Memory B cell (primary cell): ENCODE measurements around the gene SNRPD1.
"Not testable (repeated sequence)": the region's sequence is repeated elsewhere in the genome, so short reads cannot be mapped to it uniquely, and the experiment has no call there.

Source experiments
- ATAC-seq: fragments of 150-1000 bp; cut with Tn5 transposase; 2 replicates; pipeline ENCODE4 v1.10.0; 2021; ENCODE audit warnings: low read depth, mild to moderate bottlenecking, moderate library complexity
- DNase-seq, 2 donors: peaks; one replicate each; pipeline ENCODE4 v3.0.0; 2022; ENCODE audit warnings: low spot score in 2 of 2
- H3K27ac Mint-ChIP-seq: one replicate; pipeline ENCODE4 v1.8.0; 2022; ENCODE audit warnings: mild to moderate bottlenecking, moderate library complexity, mixed read lengths
- H3K27me3 Mint-ChIP-seq: one replicate; pipeline ENCODE4 v1.8.0; 2022; ENCODE audit warnings: mixed read lengths
- H3K36me3 Mint-ChIP-seq: one replicate; pipeline ENCODE4 v1.8.0; 2022; ENCODE audit warnings: mild to moderate bottlenecking, mixed read lengths
- H3K4me1 Mint-ChIP-seq: one replicate; pipeline ENCODE4 v1.8.0; 2022; ENCODE audit warnings: mixed read lengths
- H3K4me3 Mint-ChIP-seq: one replicate; pipeline ENCODE4 v1.8.0; 2022; ENCODE audit warnings: mild to moderate bottlenecking, moderate library complexity, mixed read lengths
- H3K9me3 Mint-ChIP-seq: one replicate; pipeline ENCODE4 v1.8.0; 2022; ENCODE audit warnings: mixed read lengths

SNRPD1 gene

GRCh38 chr18:21612125-21613039, at the start of gene SNRPD1:
Gene SNRPD1, plus strand, starts transcription at chr18:21612314. Its CDS starts 116 bp downstream, at chr18:21612430.
- no peaks in the 10 kb centered on the region for H3K27me3 Mint-ChIP-seq
- peak; percentile 95 for ATAC-seq
- peak within 1 kb of the TSS; percentile 97 for H3K4me3 Mint-ChIP-seq
- H3K27ac Mint-ChIP-seq, result peak within 1 kb of the TSS; percentile 86
- no peaks in the 10 kb centered on the region for H3K9me3 Mint-ChIP-seq
- H3K4me1 Mint-ChIP-seq, result peaks cover 16% of the 10 kb centered on the region
- peak; percentile 89 to 95 for DNase-seq
- H3K36me3 Mint-ChIP-seq, result peaks cover 5% of the 10 kb centered on the region

DNA sequence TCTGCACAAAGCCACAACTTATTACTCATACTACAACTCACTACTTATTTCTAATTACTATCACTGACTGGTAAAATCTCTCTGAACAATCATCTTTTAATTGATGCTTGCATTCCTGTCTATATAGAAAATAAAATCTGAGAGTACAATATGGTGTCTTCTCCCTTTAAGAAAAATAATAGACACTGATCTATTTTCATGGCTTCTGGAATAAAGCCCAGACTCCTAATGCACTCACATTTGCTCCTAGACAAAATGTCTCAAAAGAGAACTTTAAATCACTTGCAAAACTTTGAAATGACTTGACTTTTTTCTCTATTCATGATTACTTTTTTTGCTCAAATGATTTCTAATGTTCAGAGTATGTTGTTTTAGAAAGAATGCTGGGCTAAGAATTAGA, 40.3 kb upstream of the SNRPD1 start:
- H3K9me3 Mint-ChIP-seq, result no peaks in the 10 kb centered on the region
- peaks cover 32% of the 10 kb centered on the region for H3K36me3 Mint-ChIP-seq
- no peak overlapping the region for H3K4me3 Mint-ChIP-seq
- H3K27me3 Mint-ChIP-seq, result no peaks in the 10 kb centered on the region
- H3K4me1 Mint-ChIP-seq, result no peaks in the 10 kb centered on the region
- DNase-seq (no peak), ATAC-seq (no peak)
- no peak overlapping the region for H3K27ac Mint-ChIP-seq

DNA sequence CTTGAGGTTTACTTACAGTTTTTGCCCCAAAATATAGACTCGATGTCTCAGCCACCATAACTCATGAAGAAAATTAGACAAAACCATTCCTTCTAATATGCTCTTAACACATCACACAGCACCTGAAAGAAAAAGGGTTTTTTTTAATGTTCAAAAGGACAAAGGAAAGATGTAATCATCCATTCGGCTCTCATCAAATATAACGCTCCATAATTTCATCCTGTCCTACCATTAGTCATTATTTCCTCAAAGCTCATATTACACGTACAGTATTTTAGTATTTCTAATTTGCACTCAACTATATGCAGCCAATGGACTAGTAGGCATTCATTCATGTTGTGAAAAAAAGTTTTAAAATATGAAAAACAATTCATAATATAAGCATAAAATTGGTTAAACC, 36.5 kb upstream of the SNRPD1 start:
- peaks cover 30% of the 10 kb centered on the region for H3K36me3 Mint-ChIP-seq
- no peak overlapping the region for H3K4me3 Mint-ChIP-seq
- no peaks in the 10 kb centered on the region for H3K27me3 Mint-ChIP-seq
- DNase-seq, result no peak
- H3K27ac Mint-ChIP-seq, result no peak overlapping the region
- no peak for ATAC-seq
- no peaks in the 10 kb centered on the region for H3K4me1 Mint-ChIP-seq
- no peaks in the 10 kb centered on the region for H3K9me3 Mint-ChIP-seq

- H3K27ac Mint-ChIP-seq, result no peak overlapping the region
- H3K4me3 Mint-ChIP-seq, result no peak overlapping the region
- no peaks in the 10 kb centered on the region for H3K9me3 Mint-ChIP-seq
- ATAC-seq (no peak), DNase-seq (no peak)
- H3K27me3 Mint-ChIP-seq, result no peaks in the 10 kb centered on the region
- peaks cover 11% of the 10 kb centered on the region for H3K36me3 Mint-ChIP-seq
- H3K4me1 Mint-ChIP-seq, result peaks cover 8% of the 10 kb centered on the region
Measured at GRCh38 chr18:21584391-21584790, 27.7 kb upstream of the SNRPD1 start.

DNA sequence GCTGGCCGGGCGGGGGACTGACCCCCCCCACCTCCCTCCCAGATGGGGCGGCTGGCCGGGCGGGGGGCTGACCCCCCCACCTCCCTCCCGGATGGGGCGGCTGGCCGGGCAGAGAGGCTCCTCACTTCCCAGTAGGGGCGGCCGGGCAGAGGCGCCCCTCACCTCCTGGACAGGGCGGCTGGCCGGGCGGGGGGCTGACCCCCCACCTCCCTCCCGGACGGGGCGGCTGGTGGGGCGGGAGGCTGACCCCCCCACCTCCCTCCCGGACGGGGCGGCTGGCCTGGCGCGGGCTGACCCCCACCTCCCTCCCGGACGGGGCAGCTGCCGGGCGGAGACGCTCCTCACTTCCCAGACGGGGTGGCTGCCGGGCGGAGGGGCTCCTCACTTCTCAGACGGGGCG, 19.8 kb upstream of the SNRPD1 start:
- peaks cover 20% of the 10 kb centered on the region for H3K4me1 Mint-ChIP-seq
- ATAC-seq, H3K4me3 Mint-ChIP-seq, H3K27ac Mint-ChIP-seq, H3K36me3 Mint-ChIP-seq, H3K27me3 Mint-ChIP-seq, DNase-seq, H3K9me3 Mint-ChIP-seq: not testable (repeated sequence)

DNA sequence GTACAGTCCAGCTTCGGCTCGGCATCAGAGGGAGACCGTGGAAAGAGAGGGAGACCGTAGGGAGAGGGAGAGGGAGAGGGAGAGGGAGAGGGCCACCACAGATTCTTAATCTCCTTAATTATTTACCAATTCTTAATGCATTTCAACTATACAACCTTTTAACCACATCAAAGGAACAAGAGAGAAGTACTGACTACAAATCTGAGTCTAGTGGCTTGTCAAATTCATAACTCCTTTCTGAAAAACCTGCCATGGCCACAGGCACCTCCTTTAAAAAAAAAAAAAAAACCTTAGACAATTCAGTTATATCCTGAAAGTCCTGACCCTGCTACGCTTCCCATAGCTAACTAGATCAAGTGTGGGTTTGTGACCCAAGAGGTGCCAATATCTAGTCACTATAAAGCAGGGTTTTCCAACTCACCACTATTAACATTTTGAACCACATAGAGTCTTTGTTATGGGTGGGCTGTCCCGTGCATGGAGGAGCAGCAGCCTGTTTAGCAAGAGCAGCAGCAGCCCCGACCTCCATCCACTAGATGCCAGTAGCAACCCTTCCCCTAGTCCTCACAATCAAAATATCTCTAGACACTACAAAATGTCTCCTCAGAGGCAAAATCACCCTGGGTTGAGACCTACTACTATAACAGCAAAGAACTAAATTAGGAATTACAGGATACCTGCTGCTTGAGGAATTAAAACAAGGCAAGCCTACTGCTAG, 18.4 kb upstream of the SNRPD1 start:
- Mint-ChIP-seq H3K9me3 (no peaks in the 10 kb centered on the region), H3K4me1 (peaks cover 25% of the 10 kb centered on the region), H3K27me3 (no peaks in the 10 kb centered on the region), H3K27ac (peak overlapping the region; percentile 17), H3K4me3 (no peak overlapping the region), H3K36me3 (peaks cover 7% of the 10 kb centered on the region)
- DNase-seq (no peak), ATAC-seq (peak; percentile 55)

DNA sequence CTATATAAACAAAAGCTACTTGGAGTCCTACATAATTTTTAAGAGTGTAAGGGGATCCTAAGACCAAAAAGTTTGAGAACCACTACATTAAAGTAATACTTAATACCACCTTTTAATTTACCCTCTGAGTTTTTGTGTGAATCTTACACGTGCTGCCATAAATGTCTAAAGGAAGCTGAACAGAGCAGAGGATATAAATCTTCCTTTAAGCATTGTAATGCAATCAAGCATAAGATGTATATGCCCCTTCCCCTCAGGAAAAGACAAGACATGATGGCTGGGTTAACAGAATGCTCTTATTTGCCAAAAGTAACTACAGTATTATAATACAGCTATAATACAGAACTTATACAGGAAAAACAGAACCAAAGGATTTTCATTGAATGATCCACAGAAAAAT, 14.5 kb upstream of the SNRPD1 start:
- ATAC-seq, result no peak
- Mint-ChIP-seq H3K4me1 (peaks cover 30% of the 10 kb centered on the region), H3K36me3 (no peaks in the 10 kb centered on the region), H3K9me3 (no peaks in the 10 kb centered on the region), H3K27me3 (no peaks in the 10 kb centered on the region), H3K4me3 (no peak overlapping the region), H3K27ac (no peak overlapping the region)
- DNase-seq, result no peak

DNA sequence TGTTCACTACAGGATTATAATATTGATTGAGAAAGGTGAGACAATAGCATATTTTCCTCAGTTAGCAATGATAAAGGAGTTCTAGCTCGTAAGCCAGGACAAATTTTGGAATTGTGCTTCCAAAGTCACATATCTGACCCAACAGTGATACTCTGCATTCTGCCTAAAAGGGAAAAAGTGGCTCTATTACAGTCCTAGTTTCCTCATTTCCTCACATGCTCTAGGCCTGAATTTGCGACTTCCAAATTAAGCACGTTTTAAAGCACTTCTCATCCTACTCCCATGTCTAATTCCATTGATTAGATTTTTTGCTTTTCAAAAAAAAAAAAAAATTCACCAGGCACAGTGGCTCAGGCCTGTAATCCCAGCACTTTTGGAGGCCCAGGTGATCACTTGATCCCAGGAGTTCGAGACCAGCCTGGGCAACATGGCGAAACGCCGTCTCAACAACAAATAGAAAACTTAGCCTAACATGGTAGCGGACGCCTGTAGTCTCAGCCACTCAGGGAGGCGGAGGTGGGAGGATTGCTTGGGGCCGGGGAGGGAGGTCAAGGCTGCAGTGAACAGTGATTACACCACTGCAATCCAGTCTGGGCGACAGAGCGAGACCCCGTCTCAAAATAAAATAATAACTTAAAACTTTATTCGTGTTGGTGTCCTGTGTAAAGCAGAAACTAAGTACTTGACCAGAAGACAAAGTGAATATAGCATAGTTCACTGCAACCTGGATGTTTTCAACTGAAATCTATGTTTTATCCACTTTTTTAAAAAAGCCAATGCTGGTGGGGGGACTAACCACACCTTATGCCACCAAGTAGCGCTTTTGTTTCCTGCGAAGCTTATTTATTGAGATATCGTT, 13.2 kb upstream of the SNRPD1 start:
- DNase-seq (no peak), ATAC-seq (no peak)
- H3K4me3 Mint-ChIP-seq, result peak overlapping the region; percentile 96
- H3K27me3 Mint-ChIP-seq, result no peaks in the 10 kb centered on the region
- H3K27ac Mint-ChIP-seq, result peak overlapping the region; percentile 99
- H3K9me3 Mint-ChIP-seq, result no peaks in the 10 kb centered on the region
- no peaks in the 10 kb centered on the region for H3K36me3 Mint-ChIP-seq
- H3K4me1 Mint-ChIP-seq, result peaks cover 27% of the 10 kb centered on the region

- no peaks in the 10 kb centered on the region for H3K27me3 Mint-ChIP-seq
- H3K27ac Mint-ChIP-seq, result peak overlapping the region; percentile 99
- ATAC-seq, result peak; percentile 51
- DNase-seq, result peak in 1 of 2 donors; percentile 61
- H3K9me3 Mint-ChIP-seq, result no peaks in the 10 kb centered on the region
- H3K4me1 Mint-ChIP-seq, result peaks cover 27% of the 10 kb centered on the region
- H3K4me3 Mint-ChIP-seq, result peak overlapping the region; percentile 96
- H3K36me3 Mint-ChIP-seq, result no peaks in the 10 kb centered on the region
Measured at GRCh38 chr18:21599585-21600525, 12.3 kb upstream of the SNRPD1 start.

DNA sequence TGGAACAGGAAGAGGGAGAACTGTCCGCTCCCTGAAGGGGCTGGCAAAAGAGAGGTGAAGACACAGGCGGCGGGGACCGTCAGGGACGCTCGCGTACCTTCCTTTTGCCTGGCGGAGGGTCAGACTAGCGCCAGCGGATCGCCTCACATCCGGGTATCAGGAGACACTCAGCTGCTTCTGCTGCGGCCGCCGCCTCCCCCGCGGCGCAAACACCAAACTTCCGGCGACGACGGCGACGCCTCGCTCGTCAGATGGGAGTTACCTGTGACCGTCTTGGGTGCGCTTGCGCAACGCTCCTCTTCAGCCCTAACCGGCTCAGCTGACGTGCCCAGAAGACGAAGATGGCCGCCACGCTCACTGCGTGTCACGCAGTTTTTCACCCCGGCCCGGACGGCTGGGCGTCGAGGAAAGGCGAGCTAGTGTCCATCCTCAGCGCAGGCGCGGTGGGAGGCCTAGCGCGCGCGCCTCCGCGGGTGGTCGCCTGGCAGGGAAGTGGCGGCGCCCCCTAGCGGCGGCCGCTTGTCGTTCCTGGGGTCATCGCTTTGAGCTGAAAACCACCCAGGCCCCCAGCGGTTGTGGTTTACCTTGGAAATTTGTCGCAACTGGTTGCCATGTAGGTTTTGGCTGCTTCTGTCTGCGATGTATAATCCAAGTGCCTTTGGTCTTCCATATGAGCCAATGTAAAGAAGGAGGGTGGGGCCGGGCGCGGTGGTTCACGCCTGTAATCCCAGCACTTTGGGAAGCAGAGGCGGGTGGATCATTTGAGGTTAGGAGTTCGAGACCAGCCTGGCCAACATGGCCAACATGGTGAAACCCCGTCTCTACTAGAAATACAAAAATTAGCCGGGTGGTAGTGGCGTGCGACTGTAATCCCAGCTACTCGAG, 11.3 kb upstream of the SNRPD1 start, which contains the start of gene ESCO1:
Gene ESCO1 (minus strand): TSS at position 179 of the 885 bp plus-strand sequence. CDS start 25,861 bp downstream, outside the sequence.
- Mint-ChIP-seq H3K9me3 (no peaks in the 10 kb centered on the region), H3K4me1 (peaks cover 27% of the 10 kb centered on the region), H3K36me3 (no peaks in the 10 kb centered on the region), H3K27ac (peak within 1 kb of the TSS; percentile 99), H3K4me3 (peak within 1 kb of the TSS; percentile 96), H3K27me3 (no peaks in the 10 kb centered on the region)
- DNase-seq, result peak; percentile 93 to 95
- ATAC-seq, result peak; percentile 79

DNA sequence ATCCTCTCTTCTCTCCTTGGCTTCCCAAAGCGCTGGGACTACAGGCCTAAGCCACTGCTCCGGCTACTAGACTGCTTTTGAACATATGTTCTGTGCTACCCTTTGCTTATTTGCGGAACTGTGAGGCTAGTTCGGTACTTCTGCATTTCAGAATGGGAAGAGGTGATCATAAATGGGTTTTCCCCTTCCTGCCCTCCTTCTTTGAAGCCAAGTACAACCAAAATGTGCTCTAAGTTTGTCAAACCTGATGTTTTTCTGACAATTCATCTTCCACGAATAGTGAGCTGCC, 9.9 kb upstream of the SNRPD1 start:
- Mint-ChIP-seq H3K4me1 (peaks cover 20% of the 10 kb centered on the region), H3K9me3 (no peaks in the 10 kb centered on the region), H3K36me3 (no peaks in the 10 kb centered on the region), H3K27ac (peak overlapping the region; percentile 99), H3K27me3 (no peaks in the 10 kb centered on the region), H3K4me3 (peak overlapping the region; percentile 78)
- ATAC-seq (peak; percentile 37), DNase-seq (peak; percentile 39 to 63)

DNA sequence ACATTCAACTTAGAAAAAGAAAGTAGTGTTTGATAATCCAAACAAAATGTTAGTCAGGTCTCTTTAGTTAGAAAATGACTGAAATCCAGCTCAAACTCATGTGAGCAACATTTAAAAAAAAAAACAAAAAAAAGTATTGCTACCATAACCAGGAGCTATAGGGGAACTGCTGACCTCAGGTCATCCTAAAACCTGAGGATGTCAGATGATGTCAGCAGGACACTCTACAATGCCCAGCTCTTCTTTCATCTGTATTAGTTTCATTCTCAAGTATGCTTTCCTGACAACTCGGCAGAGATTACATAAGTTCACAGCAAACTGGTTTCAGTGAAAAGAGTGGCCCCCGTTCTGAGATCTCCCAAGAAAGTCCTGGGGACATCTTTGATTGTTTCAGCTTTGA, 7.4 kb upstream of the SNRPD1 start:
- H3K36me3 Mint-ChIP-seq, result no peaks in the 10 kb centered on the region
- H3K27ac Mint-ChIP-seq, result peak overlapping the region; percentile 45
- no peak overlapping the region for H3K4me3 Mint-ChIP-seq
- no peaks in the 10 kb centered on the region for H3K27me3 Mint-ChIP-seq
- DNase-seq (no peak), ATAC-seq (no peak)
- no peaks in the 10 kb centered on the region for H3K9me3 Mint-ChIP-seq
- peaks cover 9% of the 10 kb centered on the region for H3K4me1 Mint-ChIP-seq
